HepG2 (cell line): ENCODE data around the gene CLDN24. TPM values are rescaled to one million over a fixed set of nuclear protein-coding genes. Genes with fewer than 3 reads are reported as not detected.

Source experiments
- ATAC-seq: fragments of 200-7000 bp; cut with Tn5 transposase; 3 replicates; pipeline ENCODE4 v1.9.1; 2020; ENCODE audit warnings: mild to moderate bottlenecking, moderate library complexity
- BruUV-seq: library from RNA; stranded (reverse); fragments of 400-500 nt; replicated peaks from 2 replicates; lab custom pipeline; 2021; lab: Mats Ljungman, UMichigan
- CTCF ChIA-PET: fragments of 300-600 bp; formaldehyde crosslinking; extraction: SDS; loops from one replicate; lab custom pipeline; 2021; ENCODE audit warnings: low total read pairs, inconsistent platforms, low intra/inter-chr PET ratio; lab: Yijun Ruan, JAX
- POLR2A ChIA-PET: fragments of 350-600 bp; sonication (Branson Sonifier 250); formaldehyde crosslinking; loops from one replicate; lab custom pipeline; 2020; ENCODE audit warnings: antibody characterized with exemption, inconsistent platforms; lab: Yijun Ruan, JAX
- DNase-seq: peaks from one replicate; pipeline ENCODE4 v3.0.0-alpha.2; 2015; ENCODE audit warnings: low spot score
- FAIRE-seq: peaks from 3 replicates; lab custom pipeline; 2011; peaks lifted over from hg19 to GRCh38; lab: Jason Lieb, UNC
- H2AFZ ChIP-seq: one replicate; pipeline ENCODE4 v1.6.1; 2011; ENCODE audit warnings: low read length, inconsistent platforms
- H3K27ac ChIP-seq: fragments of 300-600 bp; 3 replicates; pipeline ENCODE4 v1.8.0; 2011; ENCODE audit warnings: mixed run types, mild to moderate bottlenecking, mixed read lengths, low read length, inconsistent platforms; ENCODE audit not compliant: insufficient read depth; ENCODE audit errors: extremely low read length
- H3K27me3 ChIP-seq, 2 experiments: fragments of 200-600 bp in 1 of 2; 2 replicates in 1 of 2; 3 replicates in 1 of 2; pipeline versions ENCODE4 v1.6.0 to v1.8.0; 2011; ENCODE audit warnings: low read length in 2 of 2, mild to moderate bottlenecking in 2 of 2, moderate library complexity in 2 of 2, inconsistent platforms in 1 of 2; ENCODE audit not compliant: insufficient read depth in 2 of 2, control insufficient read depth in 1 of 2
- H3K36me3 ChIP-seq, 2 experiments: fragments of 200-600 bp in 1 of 2; replicated peaks in 1 of 2; 2 replicates in 1 of 2; 3 replicates in 1 of 2; pipeline versions ENCODE4 v1.5.1 to v1.8.0; 2011; ENCODE audit warnings: low read length in 2 of 2, inconsistent platforms in 1 of 2; ENCODE audit not compliant: insufficient read depth in 2 of 2, control insufficient read depth in 1 of 2
- H3K4me1 ChIP-seq: 2 replicates; pipeline ENCODE4 v1.5.1; 2012; ENCODE audit warnings: low read length, inconsistent platforms; ENCODE audit not compliant: insufficient read depth
- H3K4me2 ChIP-seq: 2 replicates; pipeline ENCODE4 v1.6.0; 2011; ENCODE audit warnings: low read depth, low read length, inconsistent platforms
- H3K4me3 ChIP-seq, 3 experiments: fragments of 200-600 bp in 1 of 3; sonication (generic), shearing (Covaris generic) in 1 of 3; replicated peaks in 1 of 3; 2 replicates each; pipeline ENCODE4 v1.5.1; 2011 to 2016; ENCODE audit warnings: low read length in 3 of 3, inconsistent platforms in 2 of 3, low read depth in 2 of 3, mild to moderate bottlenecking in 2 of 3, control low read depth in 1 of 3, mixed read lengths in 1 of 3; ENCODE audit not compliant: insufficient read depth in 1 of 3
- H3K79me2 ChIP-seq: one replicate; pipeline ENCODE4 v1.6.1; 2011; ENCODE audit warnings: low read length, inconsistent platforms; ENCODE audit not compliant: insufficient read depth
- H3K9ac ChIP-seq: 2 replicates; pipeline ENCODE4 v1.6.0; 2011; ENCODE audit warnings: mild to moderate bottlenecking, low read depth, low read length, inconsistent platforms; ENCODE audit not compliant: insufficient read depth
- H3K9me3 ChIP-seq: 2 replicates; pipeline ENCODE4 v1.5.1; 2012; ENCODE audit warnings: mild to moderate bottlenecking, low read length
- H4K20me1 ChIP-seq: 2 replicates; pipeline ENCODE4 v1.6.0; 2011; ENCODE audit warnings: inconsistent platforms, mild to moderate bottlenecking, low read length, moderate library complexity; ENCODE audit not compliant: insufficient read depth
- ASH2L ChIP-seq: fragments of 300-600, 200-600 bp; sonication (generic); IDR thresholded peaks from 2 replicates; pipeline ENCODE4 v1.7.0; 2017; ENCODE audit warnings: low read depth, mild to moderate bottlenecking, moderate library complexity, mixed read lengths, low read length; ENCODE audit not compliant: insufficient read length
- IRF2 ChIP-seq: IDR thresholded peaks from 2 replicates; pipeline ENCODE4 v1.6.1; 2018; ENCODE audit warnings: missing genetic modification reagents, missing compliant biosample characterization
- KAT2B ChIP-seq: fragments of 150-350 bp; IDR thresholded peaks from 2 replicates; pipeline ENCODE4 v1.6.1; 2014; ENCODE audit warnings: low read depth, low read length, borderline replicate concordance
- NR1H2 ChIP-seq: sonication (generic); formaldehyde crosslinking; IDR thresholded peaks from 2 replicates; pipeline ENCODE4 v1.8.1; 2022; ENCODE audit warnings: low read depth, missing genetic modification reagents, borderline replicate concordance
- SRSF1 ChIP-seq: fragments of 200-400 bp; formaldehyde crosslinking; optimal IDR thresholded peaks from 2 replicates; pipeline ENCODE3; 2017; ENCODE audit warnings: mild to moderate bottlenecking, low read depth, low read length, moderate library complexity
- TGIF2 ChIP-seq: IDR thresholded peaks from 2 replicates; pipeline ENCODE4 v1.6.1; 2016; ENCODE audit warnings: control low read depth, missing compliant biosample characterization
- ZNF33B ChIP-seq: sonication (generic); formaldehyde crosslinking; IDR thresholded peaks from 2 replicates; pipeline ENCODE4 v1.5.1; 2020; ENCODE audit warnings: mild to moderate bottlenecking, missing genetic modification reagents
- ZNF34 ChIP-seq: sonication (generic); formaldehyde crosslinking; IDR thresholded peaks from 2 replicates; pipeline ENCODE4 v1.4.0; 2020; ENCODE audit warnings: mild to moderate bottlenecking, missing genetic modification reagents, borderline replicate concordance
- ZNF557 ChIP-seq: sonication (generic); formaldehyde crosslinking; IDR thresholded peaks from 2 replicates; pipeline ENCODE4 v1.4.0; 2020; ENCODE audit warnings: missing genetic modification reagents
- WGBS: methylation state at CpG from one replicate; pipeline ENCODE4 v1.1.6; 2017; ENCODE audit warnings: low lambda C conversion rate; 5-methylcytosine and 5-hydroxymethylcytosine counted together
- in situ Hi-C: cut with HindIII; loops from 2 replicates; pipeline ENCODE4 v1.10.0; 2017; ENCODE audit warnings: low pct_unique_long_range_greater_than_20kb; ENCODE audit not compliant: extremely low pct_ligation_motif_present
- intact Hi-C: fragments of 100-400 bp; cut with micrococcal nuclease; formaldehyde crosslinking; loops from one replicate; pipeline ENCODE4 v1.10.0; 2022; ENCODE audit not compliant: unreplicated experiment
- polyA plus RNA-seq, 8 experiments: library from polyadenylated mRNA; depleted of rRNA in 3 of 8; stranded (reverse) in 7 of 8; unstranded in 1 of 8; fragments of >200 nt; fragmentation: Illumina TruSeq in 4 of 8; extraction: Trizol in 4 of 8; gene quantifications; 2 replicates each; pipeline versions ENCODE4 v1.2.1 to v1.2.3, GENCODE V29; 2011 to 2016; ENCODE audit warnings: low read depth in 4 of 8, missing spikeins in 1 of 8, mixed read lengths in 1 of 8; ENCODE audit not compliant: insufficient read depth in 1 of 8
- total RNA-seq, 5 experiments: library from RNA; depleted of rRNA; stranded (reverse); fragments of >200 nt; fragmentation: Illumina TruSeq; extraction: Trizol; gene quantifications; 2 replicates each; pipeline ENCODE4 v1.2.3, GENCODE V29; 2016; ENCODE audit warnings: low read depth in 1 of 5
- TF ChIP-seq, protein P1 (sequence below): sonication (generic); formaldehyde crosslinking; conservative IDR thresholded peaks from 2 replicates; pipeline ENCODE4 v1.8.1; 2023; ENCODE audit warnings: missing genetic modification reagents
- TF ChIP-seq, protein P2 (sequence below): sonication (generic); formaldehyde crosslinking; IDR thresholded peaks from 2 replicates; pipeline ENCODE4 v1.4.0; 2020; ENCODE audit warnings: mild to moderate bottlenecking, missing genetic modification reagents

The CLDN24 gene
- total and polyA plus RNA-seq, 2 of the 13 experiments (the other 11 are each of a cell fraction or from before 2014, with no cell fraction given), result not detected

DNA sequence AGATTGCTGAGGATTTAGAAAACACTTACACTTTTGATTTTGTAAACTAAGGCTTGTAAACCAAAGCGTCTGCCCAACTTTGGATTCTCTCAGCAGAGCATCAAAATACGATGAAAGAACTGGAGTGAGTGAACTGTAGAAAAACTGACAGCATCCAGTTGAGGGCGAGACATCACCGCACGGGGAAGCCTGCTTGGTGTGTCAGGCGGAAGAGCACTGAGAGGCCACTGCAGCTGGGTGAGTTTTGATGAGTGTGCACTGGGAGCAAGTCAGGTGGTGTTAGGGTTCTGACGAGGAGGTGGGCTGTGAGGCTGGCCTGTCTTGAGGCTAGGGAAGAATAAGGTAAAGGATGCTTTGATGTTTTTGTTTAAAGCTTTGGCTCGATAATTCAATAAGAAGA, 46.8 kb upstream of the CLDN24 start:
- DNase-seq (no peak), FAIRE-seq (no peak), ATAC-seq (no peak)
- Histone ChIP-seq H3K4me3 (no peak overlapping the region), H3K4me2 (no peak overlapping the region), H3K27ac (no peak overlapping the region), H2AFZ (no peak overlapping the region), H3K9ac (no peak overlapping the region), H3K27me3 (no peaks in the 10 kb centered on the region; a peak in 1 of 5 replicates), H3K36me3 (no peaks in the 10 kb centered on the region), H3K79me2 (no peaks in the 10 kb centered on the region), H4K20me1 (no peaks in the 10 kb centered on the region), H3K9me3 (peaks cover 7% of the 10 kb centered on the region; the same call in 1 of the 2 replicates), H3K4me1 (peaks cover 21% of the 10 kb centered on the region)
- intact Hi-C loops, result no loop called here
- TF ChIP-seq ZNF557 (CRISPR knock-in tag) (no peak), ZNF33B (CRISPR knock-in tag) (no peak), NR1H2 (CRISPR knock-in tag) (no peak), SRSF1 (no peak), TGIF2 (CRISPR knock-in tag) (no peak), KAT2B (no peak)
- TF ChIP-seq, protein P1, sequence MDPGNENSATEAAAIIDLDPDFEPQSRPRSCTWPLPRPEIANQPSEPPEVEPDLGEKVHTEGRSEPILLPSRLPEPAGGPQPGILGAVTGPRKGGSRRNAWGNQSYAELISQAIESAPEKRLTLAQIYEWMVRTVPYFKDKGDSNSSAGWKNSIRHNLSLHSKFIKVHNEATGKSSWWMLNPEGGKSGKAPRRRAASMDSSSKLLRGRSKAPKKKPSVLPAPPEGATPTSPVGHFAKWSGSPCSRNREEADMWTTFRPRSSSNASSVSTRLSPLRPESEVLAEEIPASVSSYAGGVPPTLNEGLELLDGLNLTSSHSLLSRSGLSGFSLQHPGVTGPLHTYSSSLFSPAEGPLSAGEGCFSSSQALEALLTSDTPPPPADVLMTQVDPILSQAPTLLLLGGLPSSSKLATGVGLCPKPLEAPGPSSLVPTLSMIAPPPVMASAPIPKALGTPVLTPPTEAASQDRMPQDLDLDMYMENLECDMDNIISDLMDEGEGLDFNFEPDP (CRISPR knock-in tag), result no peak
- POLR2A ChIA-PET, result no interaction called here
- BruUV-seq, result no TSS peak
- WGBS, result 67% methylated on average over 8 of the region's 8 CpGs
- CTCF ChIA-PET, result no interaction called here
- in situ Hi-C loops, result no loop called here

DNA sequence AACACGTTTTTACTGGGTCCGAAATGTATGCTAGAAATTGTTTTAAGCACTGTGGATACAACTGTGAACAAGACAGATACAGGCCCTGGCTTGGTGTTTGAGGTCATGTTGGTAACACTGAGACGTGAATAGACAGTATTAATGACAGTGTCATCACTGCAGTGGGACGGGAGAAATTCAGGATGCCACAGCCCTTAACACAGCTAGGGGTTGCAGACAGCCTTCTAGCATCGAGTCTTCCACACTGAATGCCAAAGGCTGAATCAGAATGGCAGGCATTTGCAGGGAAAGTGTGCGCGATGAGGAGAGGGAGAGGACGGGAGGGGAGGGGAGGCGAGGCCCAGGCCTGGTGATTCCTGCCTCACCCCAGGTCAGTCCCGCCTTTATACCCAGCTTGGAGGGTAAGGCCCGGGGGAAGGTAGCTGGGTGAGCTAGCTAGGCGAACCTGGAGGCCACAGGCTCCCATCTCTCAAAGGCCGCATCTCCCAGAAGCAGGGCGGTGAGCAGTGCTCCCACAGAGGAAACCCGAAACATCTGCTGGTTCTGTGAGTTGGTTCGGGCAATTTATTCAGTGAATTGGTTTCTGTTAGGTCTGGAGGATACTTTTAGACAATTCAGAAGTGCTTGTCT, 44.1 kb upstream of the CLDN24 start:
- no peak for FAIRE-seq
- no peak for TF ChIP-seq ZNF34 (CRISPR knock-in tag)
- no peak for TF ChIP-seq ASH2L
- no peak for TF ChIP-seq IRF2 (CRISPR knock-in tag)
- TF ChIP-seq, protein P2, sequence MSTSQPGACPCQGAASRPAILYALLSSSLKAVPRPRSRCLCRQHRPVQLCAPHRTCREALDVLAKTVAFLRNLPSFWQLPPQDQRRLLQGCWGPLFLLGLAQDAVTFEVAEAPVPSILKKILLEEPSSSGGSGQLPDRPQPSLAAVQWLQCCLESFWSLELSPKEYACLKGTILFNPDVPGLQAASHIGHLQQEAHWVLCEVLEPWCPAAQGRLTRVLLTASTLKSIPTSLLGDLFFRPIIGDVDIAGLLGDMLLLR, result no peak

More for the DNA sequence above, 44.1 kb upstream of the CLDN24 start:
- BruUV-seq, result no TSS peak
- DNase-seq, result no peak
- intact Hi-C loops (no loop called here), in situ Hi-C loops (no loop called here)
- Histone ChIP-seq H3K9me3 (no peaks in the 10 kb centered on the region), H3K79me2 (no peaks in the 10 kb centered on the region), H3K27me3 (no peaks in the 10 kb centered on the region; a peak in 1 of 5 replicates), H3K4me3 (no peak overlapping the region), H3K36me3 (no peaks in the 10 kb centered on the region), H2AFZ (no peak overlapping the region), H3K4me1 (peaks cover 33% of the 10 kb centered on the region), H4K20me1 (no peaks in the 10 kb centered on the region), H3K9ac (no peak overlapping the region), H3K27ac (no peak overlapping the region), H3K4me2 (no peak overlapping the region)
- WGBS, result 62% methylated on average over 16 of the region's 16 CpGs
- ChIA-PET POLR2A (no interaction called here), CTCF (no interaction called here)
- peak; percentile 17 for ATAC-seq
